DND-41 (cell line): ENCODE results near the gene NHLRC4.

ENCODE experiments used
- CTCF ChIP-seq: IDR thresholded peaks from 2 replicates; pipeline ENCODE4 v1.5.1; 2012; ENCODE audit warnings: borderline replicate concordance, low read length, moderate library complexity, mild to moderate bottlenecking; ENCODE audit not compliant: poor library complexity, severe bottlenecking; ENCODE audit errors: extremely low read depth
- EZH2 ChIP-seq: IDR thresholded peaks from 3 replicates; pipeline ENCODE4 v1.6.1; 2012; ENCODE audit warnings: borderline replicate concordance, low read depth, mild to moderate bottlenecking, moderate library complexity, low read length, inconsistent platforms; ENCODE audit not compliant: severe bottlenecking

DNA sequence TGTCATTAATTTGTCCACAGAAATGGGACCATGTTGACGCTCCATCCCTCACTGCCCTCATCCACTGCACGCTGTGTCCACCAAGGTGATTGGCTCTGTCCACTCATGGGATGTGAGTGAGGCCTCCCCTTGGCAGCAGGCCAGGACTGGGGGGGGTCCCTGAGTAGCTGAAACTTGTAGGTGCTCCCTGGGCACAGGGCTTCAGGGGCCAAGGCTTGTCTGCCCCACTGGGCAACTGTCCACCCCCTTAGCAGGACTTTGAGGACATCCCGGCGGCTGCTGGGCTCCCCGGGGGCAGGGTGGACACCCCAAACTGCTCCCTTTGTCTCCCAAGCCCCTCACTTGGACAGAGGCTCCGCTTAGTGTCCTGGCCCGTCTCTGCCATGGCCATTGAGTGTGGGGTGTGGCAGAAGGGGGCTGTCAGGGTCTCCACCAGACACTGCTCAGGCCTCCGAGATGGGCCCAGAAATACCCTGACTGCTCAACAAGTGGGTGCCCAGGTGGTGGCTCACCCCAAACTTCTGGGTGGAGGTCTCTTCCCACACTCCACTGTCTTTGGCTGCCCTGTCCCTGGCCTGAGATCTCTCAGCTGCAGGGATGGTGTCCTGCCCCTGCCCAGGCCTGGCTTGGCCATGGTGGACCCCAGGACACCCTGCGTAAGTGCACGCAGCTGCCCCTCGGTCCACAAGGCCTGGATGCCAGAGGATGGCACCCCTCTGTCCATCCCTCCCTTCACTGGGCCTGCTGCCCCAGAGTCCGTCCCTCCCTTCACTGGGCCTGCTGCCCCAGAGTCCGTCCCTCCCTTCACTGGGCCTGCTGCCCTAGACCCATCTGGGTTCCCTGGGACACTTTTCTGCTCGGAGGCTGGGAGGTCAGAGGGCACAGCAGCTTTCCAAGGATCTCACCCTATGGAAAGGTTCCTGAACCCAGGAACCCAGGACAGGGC is 20.1 kb downstream of the NHLRC4 start:
- TF ChIP-seq CTCF = no peak
- TF ChIP-seq EZH2 = no peak
